ENCODE measurements around the gene PACS2.

PACS2 gene

DNA sequence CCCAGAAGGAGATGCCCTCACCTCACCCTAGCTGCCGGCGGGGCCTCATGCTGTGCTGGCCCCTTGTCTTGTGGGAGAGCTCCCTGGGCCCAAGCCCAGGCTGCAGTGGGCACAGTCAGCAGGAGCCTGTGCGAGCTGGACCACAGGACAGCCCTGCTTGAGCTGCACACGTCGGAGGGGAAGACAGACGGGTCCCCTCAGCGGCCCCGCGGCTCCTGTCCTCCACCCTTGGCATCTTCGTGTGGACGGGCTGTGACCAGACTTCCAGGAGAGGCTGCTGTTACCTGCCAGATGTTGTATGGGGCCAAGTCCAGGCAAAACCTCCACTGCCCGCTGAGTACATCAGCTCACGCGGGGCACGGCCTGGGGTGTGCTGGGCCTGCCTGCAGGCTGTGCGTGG is 74.4 kb downstream of the PACS2 start:
- TF ChIP-seq JUND (IDR thresholded peaks at IDR 0.05; ENCODE audit: low read depth): no peak
- no peak for DNase-seq (ENCODE audit: low read depth in 1 of 2, low spot score in 1 of 2)
- in situ Hi-C loops (cut with HindIII; ENCODE audit: low pct_unique_long_range_greater_than_20kb, low sequenced_read_pairs): no loop called here

DNA sequence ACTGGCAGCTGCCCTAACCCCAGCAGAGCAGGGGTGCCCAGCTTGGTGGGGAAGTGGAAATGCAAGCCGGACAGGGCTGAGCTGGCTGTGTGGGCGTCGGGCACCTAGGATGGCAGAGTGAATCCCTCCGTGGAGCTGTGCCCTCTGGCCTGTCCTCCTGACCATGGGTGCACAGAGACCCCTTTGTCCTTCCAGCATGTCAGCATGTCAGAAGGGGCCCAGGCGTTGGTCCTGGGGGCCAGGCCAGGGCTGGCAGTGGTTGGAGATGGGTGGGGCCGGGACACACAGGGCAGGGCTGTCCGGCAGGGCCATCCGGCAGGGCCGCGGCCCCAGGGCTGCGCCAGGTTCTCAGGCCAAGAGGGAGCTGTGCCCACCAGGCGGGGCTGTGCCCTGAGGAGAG is 75.0 kb downstream of the PACS2 start:
- DNase-seq (ENCODE audit: low read depth in 1 of 2, low spot score in 1 of 2): no peak
- in situ Hi-C loops (cut with HindIII; ENCODE audit: low pct_unique_long_range_greater_than_20kb, low sequenced_read_pairs): no loop called here
- no peak for TF ChIP-seq JUND (IDR thresholded peaks at IDR 0.05; ENCODE audit: low read depth)

DNA sequence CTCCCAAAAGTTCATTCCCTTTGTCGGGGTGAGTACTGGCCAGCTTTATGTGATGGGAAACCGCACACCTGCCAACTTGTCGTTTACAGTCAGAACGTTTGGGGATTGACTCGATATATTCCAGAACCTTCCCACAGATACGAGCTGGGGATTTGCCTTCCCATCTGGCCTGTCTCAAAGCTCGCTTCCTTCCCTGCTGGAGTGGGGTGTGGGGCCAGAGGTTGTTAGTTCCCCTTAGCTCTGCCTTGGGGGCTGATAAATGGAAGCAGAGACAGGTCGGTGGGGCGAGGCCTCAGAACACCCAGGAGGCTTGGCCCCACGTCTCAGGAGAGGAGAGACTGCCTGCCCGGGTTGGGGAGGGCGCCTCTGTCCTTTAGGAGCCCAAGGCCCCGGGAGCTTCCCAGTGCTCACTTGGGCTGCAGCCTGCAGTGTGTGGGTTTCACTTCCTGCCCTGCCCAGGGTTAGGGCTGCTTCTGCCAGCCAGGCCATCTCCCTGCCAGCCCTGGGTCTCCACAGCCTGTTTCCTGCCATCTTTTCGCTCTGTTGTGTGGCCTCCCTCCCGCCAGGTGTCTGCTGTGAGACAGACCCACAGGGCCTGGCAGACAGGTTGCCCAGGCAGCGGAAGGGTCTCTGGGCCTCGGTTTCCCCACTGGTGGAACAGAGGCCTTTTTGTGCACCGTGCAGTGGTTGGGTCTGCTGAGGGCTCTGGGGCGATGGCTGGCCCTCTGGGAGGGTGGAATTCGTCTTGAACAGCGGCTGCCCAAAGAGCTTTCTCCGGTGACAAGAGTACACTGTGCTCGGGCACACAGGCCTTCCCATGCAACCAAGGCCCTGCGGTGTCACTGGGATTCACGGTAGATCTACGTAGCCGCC is 75.7 kb downstream of the PACS2 start:
- in situ Hi-C loops (cut with HindIII; ENCODE audit: low pct_unique_long_range_greater_than_20kb, low sequenced_read_pairs): no loop called here
- no peak for TF ChIP-seq JUND (IDR thresholded peaks at IDR 0.05; ENCODE audit: low read depth)
- DNase-seq (ENCODE audit: low read depth in 1 of 2, low spot score in 1 of 2): no peak

DNA sequence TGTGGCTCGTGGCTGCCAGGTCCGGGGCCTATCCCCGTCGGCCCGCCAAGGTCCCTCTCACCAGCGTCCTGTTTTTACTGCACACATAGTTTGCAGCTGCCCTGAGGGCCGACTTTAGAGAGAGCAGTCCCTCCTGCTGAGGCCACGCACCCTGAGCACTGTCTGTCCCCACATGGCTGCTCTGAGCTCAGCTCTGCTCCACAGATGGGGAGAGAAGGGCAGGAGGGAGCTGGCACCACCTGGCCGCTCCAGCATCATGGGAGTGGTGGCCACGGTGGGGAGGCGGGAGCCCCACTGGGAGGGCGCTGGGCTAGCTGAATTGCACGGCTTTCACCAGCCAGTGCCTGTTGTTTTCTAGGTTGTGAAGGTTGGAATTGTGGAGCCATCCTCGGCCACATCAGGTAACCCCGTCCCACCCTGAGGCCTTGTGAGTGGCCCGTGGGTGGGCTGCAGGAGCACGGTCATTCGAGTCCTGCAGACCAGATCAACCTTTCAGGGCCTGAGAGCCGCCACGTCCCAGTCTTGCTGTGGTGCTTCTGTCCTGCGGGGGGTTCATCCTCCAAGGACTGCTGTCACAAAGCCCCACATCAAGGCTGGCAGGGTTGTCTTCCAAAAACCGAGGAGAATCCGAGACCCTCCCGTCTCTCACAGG is 76.4 kb downstream of the PACS2 start:
- in situ Hi-C loops (cut with HindIII; ENCODE audit: low pct_unique_long_range_greater_than_20kb, low sequenced_read_pairs): no loop called here
- no peak for DNase-seq (ENCODE audit: low read depth in 1 of 2, low spot score in 1 of 2)
- no peak for TF ChIP-seq JUND (IDR thresholded peaks at IDR 0.05; ENCODE audit: low read depth)

DNA sequence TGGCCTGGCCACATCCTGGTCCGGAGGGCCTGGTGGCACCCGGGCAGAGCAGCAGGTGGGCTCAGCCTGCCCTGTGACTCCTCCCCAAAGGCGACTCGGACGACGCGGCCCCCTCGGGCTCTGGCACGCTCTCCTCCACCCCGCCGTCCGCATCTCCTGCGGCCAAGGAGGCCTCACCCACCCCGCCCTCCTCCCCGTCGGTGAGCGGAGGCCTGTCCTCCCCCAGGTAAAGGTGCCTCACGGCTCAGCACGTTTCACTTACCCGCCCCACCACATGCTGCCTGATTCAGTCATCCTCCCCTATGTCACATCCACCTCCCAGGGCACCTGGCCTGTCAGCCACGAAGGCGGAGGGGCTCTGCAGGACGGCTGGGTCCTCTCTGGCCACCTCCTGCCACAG is 77.0 kb downstream of the PACS2 start:
- DNase-seq (ENCODE audit: low read depth in 1 of 2, low spot score in 1 of 2): no peak
- in situ Hi-C loops (cut with HindIII; ENCODE audit: low pct_unique_long_range_greater_than_20kb, low sequenced_read_pairs): no loop called here
- no peak for TF ChIP-seq JUND (IDR thresholded peaks at IDR 0.05; ENCODE audit: low read depth)

DNA sequence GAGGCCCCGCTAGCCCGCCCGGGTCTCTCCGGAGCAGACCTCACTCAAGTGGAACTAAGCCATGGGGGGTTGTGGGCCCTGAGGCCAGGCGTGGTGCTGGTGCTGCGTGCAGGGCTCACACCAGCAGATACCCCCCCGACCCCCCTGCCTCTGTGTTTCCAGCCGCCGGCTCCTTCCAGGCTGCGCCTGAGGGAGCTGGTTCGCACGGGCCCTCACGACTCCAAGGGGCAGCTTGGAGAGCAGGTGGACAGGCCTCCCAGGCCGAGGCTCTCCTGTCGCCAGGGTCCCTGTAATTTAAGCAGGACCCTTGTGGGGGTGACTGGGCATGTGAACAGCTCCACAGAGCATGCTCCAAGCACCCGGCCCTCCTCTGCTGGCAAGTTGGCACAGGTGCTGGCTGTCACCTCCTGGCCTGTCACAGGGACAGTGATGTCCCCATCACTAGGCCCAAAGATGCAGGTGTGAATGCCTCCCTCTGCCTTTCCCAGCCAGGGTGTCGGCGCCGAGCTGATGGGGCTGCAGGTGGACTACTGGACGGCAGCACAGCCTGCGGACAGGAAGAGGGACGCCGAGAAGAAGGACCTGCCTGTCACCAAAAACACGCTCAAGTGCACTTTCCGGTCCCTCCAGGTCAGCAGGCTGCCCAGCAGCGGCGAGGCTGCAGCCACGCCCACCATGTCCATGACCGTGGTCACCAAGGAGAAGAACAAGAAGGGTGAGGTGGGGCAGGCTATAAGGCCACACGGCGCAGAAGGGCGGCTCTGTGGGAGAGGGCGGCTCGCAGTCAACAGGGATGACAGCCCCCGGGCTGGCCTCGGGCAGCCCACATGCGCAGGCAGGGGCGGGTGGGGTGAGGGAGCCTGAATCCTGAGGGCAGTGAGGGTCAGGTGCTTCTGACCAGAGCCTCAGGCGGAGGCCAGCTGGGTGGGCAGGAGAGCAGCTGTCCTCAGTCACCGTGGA is 77.9 kb downstream of the PACS2 start:
- no peak for DNase-seq (ENCODE audit: low read depth in 1 of 2, low spot score in 1 of 2)
- no peak for TF ChIP-seq JUND (IDR thresholded peaks at IDR 0.05; ENCODE audit: low read depth)
- in situ Hi-C loops (cut with HindIII; ENCODE audit: low pct_unique_long_range_greater_than_20kb, low sequenced_read_pairs): no loop called here

DNA sequence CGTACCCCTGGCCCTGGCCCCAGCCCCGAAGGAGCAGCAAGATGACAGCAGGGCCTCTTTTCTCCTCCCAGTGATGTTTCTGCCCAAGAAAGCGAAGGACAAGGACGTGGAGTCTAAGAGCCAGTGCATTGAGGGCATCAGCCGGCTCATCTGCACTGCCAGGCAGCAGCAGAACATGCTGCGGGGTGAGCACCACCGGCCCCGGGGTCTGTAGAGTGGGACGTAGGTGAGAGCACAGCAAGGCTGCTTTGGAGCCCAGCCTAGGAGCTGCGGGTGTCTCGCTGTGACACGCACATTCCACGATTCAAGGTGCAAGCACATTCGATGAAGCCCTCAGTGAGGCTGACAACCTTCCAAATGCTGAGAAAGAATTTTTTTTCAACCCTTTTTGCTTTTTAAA is 78.6 kb downstream of the PACS2 start:
- in situ Hi-C loops (cut with HindIII; ENCODE audit: low pct_unique_long_range_greater_than_20kb, low sequenced_read_pairs): no loop called here
- no peak for TF ChIP-seq JUND (IDR thresholded peaks at IDR 0.05; ENCODE audit: low read depth)
- DNase-seq (ENCODE audit: low read depth in 1 of 2, low spot score in 1 of 2): no peak

DNA sequence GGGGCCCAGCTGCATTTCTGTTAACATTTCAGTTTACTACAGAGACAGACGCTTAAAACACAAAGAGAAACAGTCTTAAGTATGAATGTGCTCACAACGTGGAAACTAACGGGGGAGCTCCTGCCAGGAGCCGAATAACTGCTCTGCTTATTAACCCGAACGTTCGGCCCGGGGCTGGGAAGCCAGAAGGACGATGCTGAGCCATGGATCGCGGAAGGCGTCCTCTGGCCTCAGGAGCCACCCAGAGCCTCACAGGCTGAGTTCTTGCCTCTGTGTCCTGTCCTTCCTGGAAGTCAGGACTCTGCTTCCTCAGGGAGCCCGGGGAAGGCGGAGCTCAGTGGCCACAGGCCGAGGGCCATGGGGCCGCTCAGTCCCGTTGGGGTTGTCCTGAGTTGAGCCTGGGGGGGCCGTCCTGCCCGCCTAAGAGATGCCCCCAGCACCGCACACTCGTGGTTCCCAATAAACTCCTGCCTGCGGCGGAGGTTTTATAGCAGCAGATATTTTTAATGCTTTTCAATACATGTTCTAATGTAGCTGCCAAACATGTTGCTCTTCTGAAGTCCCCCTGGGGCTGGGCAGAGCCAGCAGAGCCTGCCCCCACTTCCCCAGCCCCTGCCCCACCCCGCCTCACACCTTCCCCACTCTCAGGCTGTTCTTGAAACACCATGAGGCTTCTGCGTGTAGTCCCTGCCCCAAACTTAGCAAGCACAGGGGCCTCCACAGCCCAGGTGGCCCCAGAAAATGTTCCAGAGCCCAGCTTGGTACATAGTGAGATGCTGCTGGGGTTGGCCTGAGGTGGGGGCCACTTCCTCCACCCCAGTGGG is 80.4 kb downstream of the PACS2 start:
- DNase-seq (ENCODE audit: low read depth in 1 of 2, low spot score in 1 of 2): no peak
- in situ Hi-C loops (cut with HindIII; ENCODE audit: low pct_unique_long_range_greater_than_20kb, low sequenced_read_pairs): no loop called here
- TF ChIP-seq JUND (IDR thresholded peaks at IDR 0.05; ENCODE audit: low read depth): no peak

DNA sequence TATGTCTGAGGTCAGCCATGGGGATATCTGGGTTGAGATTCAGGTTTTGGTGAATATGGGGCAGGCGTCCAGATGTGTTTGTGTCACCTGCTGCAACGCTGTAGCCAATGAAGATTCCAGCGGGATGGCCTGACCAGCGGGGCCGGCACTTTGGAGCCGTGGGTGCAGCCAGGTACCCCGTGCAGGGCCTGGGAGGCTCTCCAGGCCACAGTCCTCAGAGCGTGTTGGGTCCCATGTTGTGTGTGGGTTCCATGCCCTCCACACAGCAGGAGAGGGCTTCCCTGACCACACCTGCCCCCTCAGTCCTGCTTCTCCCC is 80.9 kb downstream of the PACS2 start:
- no peak for DNase-seq (ENCODE audit: low read depth in 1 of 2, low spot score in 1 of 2)
- in situ Hi-C loops (cut with HindIII; ENCODE audit: low pct_unique_long_range_greater_than_20kb, low sequenced_read_pairs): no loop called here

DNA sequence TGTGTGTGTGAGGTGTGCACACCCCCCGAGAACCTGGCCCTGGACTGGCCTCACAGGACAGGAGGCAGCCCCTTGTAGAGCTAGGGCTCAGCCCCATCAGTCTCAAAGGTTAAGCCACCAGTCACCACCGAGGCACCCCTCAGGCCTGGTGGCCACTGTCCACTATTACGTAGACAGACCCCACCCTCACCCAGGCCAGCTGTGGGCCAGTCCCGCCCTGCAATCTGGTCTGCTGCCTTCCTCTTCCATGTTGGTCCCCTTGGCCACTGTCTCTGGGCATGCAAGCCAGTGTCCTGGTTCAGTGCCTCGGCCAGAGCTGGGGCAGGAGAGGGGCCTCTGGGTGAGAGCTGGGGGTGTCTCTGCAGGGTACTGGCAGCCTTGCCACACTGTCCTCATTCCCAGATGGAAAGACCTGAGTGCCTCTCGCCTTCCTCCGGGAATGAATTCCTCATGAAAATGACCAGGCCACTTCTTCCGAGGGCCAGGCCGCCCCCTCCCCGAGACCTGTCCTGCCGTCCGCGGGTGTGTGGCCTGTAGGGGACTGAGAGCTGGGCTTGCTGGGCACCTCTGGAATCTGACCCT is 82.9 kb downstream of the PACS2 start:
- DNase-seq (ENCODE audit: low read depth in 1 of 2, low spot score in 1 of 2): no peak
- no peak for TF ChIP-seq JUND (IDR thresholded peaks at IDR 0.05; ENCODE audit: low read depth)
- in situ Hi-C loops (cut with HindIII; ENCODE audit: low pct_unique_long_range_greater_than_20kb, low sequenced_read_pairs): no loop called here

More for the DNA sequence above, 80.9 kb downstream of the PACS2 start:
- TF ChIP-seq JUND (IDR thresholded peaks at IDR 0.05; ENCODE audit: low read depth): no peak

DNA sequence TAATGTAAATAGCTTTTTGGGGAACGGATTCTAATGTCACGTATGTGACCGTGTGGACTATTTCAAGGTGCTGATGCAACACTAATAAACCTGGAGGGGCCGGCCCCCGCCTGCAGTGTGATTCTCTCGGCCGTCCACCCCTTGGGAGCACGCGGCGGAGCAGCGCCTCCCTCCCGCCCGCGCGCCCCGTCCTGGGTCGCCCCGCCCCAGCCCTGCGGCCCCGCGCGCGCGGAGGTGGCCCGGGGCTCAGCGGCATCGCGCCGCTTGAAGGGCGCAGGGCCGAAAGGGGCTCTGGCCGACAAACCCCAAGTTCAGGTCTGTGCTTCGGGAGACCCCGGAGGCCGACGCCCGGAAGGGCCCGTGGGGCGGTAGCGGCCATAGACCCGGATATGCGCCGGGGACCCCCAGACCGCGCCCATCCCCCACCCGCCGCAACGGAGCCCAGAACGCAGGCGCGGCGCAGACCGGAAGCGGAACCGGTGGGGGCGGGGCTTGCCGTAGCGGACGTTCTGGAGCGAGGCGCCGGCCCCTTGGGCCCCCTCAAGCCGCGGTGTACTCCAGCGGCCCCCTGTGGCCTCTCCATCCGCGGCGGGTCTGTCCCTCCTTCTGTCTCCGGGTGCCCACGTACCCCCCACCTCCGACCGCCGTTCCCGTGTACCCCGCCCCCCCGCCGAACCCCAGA is 83.6 kb downstream of the PACS2 start, which contains the start of gene TEX22:
Gene TEX22, plus strand, starts transcription at position 495 of the 682 bp plus-strand sequence. CDS start 803 bp downstream, outside the sequence.
- no peak for TF ChIP-seq JUND (IDR thresholded peaks at IDR 0.05; ENCODE audit: low read depth)
- peak; percentile 82 to 92 for DNase-seq (ENCODE audit: low read depth in 1 of 2, low spot score in 1 of 2)
- in situ Hi-C loops (cut with HindIII; ENCODE audit: low pct_unique_long_range_greater_than_20kb, low sequenced_read_pairs): no loop called here

All from T47D (cell line).